Mucosa of descending colon (tissue), 3 donors: ENCODE results near the gene TECPR2. TPM values are rescaled to one million over a fixed set of nuclear protein-coding genes. Genes with fewer than 3 reads are reported as not detected.

Source experiments
- microRNA-seq: library from miRNA; unstranded; fragments of <30 nt; microRNA quantifications from one replicate; pipeline ENCODE4, GENCODE V29; 2019
- total RNA-seq, 3 donors: library from RNA; stranded (reverse); fragmentation: NEBNext Ultra II Directional in 2 of 3; extraction: Animal tissue kit (Norgen Biotek cat#: 25700) in 2 of 3; gene quantifications; one replicate each; pipeline versions ENCODE4 v1.2.1 to v1.2.4, GENCODE V29; 2021 to 2023
- donor health status: DM: no; HTN: no; CAD: no; lungs with moderate emphysema.
- donor health status: DM: no; HTN: no; CAD: no.
- donor health status: DM: no; HTN: yes; CAD: no.

The TECPR2 gene
- total RNA-seq, 3 donors from 2014 or later: 11.2 to 33.5 (median 21.2) TPM

Small RNAs within 50 kb of the gene (microRNA-seq; reads per million reads assigned to microRNA genes)
- not detected for gene MIR4309

Other genes starting within 250 kb of the TECPR2 start
- gene WDR20, start 223.0 kb upstream of the TECPR2 start, total RNA-seq: 10 to 100 TPM; 36.2 to 49.4 (median 40.9) TPM
- gene MOK, start 57.8 kb upstream of the TECPR2 start, total RNA-seq: 10 to 100 TPM in 1 of 3 donors, 1 to 10 TPM in 2; 6.2 to 11.2 (median 7.4) TPM
- 10 to 100 TPM in 1 of 3 donors, 1 to 10 TPM in 2; 9.5 to 12.4 (median 9.7) TPM for gene ZNF839, start 43.2 kb upstream of the TECPR2 start, total RNA-seq
- gene CINP, start 51 bp upstream of the TECPR2 start, total RNA-seq: 10 to 100 TPM; 23.3 to 31.0 (median 26.7) TPM
- gene ANKRD9, start 146.8 kb downstream of the TECPR2 start, total RNA-seq: 100 to 1,000 TPM in 1 of 3 donors, 10 to 100 TPM in 2; 75.6 to 100 (median 84.7) TPM
- 10 to 100 TPM; 29.4 to 31.3 (median 29.5) TPM for gene RCOR1, start 229.7 kb downstream of the TECPR2 start, total RNA-seq